GM10248 (cell line): ENCODE results near the gene KIF17.

Experiments used
- CTCF ChIA-PET: fragments of 300-600 bp; sonication (Branson Sonifier 250); formaldehyde crosslinking; extraction: SDS; loops from one replicate; lab custom pipeline; 2021; ENCODE audit warnings: antibody characterized with exemption; lab: Yijun Ruan, JAX
- POLR2A ChIA-PET: fragments of 350-650 bp; sonication (Branson Sonifier 250); formaldehyde crosslinking; extraction: SDS; loops from one replicate; lab custom pipeline; 2020; ENCODE audit warnings: antibody characterized with exemption; lab: Yijun Ruan, JAX
- DNase-seq: peaks from one replicate; pipeline ENCODE4 v3.0.0; 2012; ENCODE audit errors: extremely low spot score
- CTCF ChIP-seq: IDR thresholded peaks from 2 replicates; pipeline ENCODE4 v1.5.1; 2012; ENCODE audit warnings: mild to moderate bottlenecking, low read depth; ENCODE audit errors: extremely low read depth, missing control alignments, control extremely low read depth

Gene KIF17

GRCh38 chr1:20696397-20697333, 21.1 kb downstream of the KIF17 start:
- ChIA-PET CTCF (interaction anchor here (0.6 to 9.7 kb wide), 57 partner anchors 9 to 673 kb away, joined by 3 to 122 read pairs (median 4); partner anchors contain the start of genes DDOST, HP1BP3, KIF17 and SH2D5), POLR2A (no interaction called here)
- DNase-seq, result peak; percentile 90
- TF ChIP-seq CTCF, result peak; percentile 85

GRCh38 chr1:20695515-20695914, 22.3 kb downstream of the KIF17 start:
- ChIA-PET POLR2A (interaction anchor here (0.6 kb wide), 1 partner anchor 89 kb away, joined by 4 read pairs; no protein-coding TSS in a partner anchor), CTCF (interaction anchor here (0.7 to 4.6 kb wide), 13 partner anchors 10 to 528 kb away, joined by 3 to 38 read pairs (median 4); partner anchors contain the start of genes HP1BP3, KIF17 and SH2D5)
- no peak for TF ChIP-seq CTCF
- DNase-seq, result no peak

GRCh38 chr1:20693623-20694022, 24.2 kb downstream of the KIF17 start:
- no peak for TF ChIP-seq CTCF
- DNase-seq, result no peak
- POLR2A ChIA-PET, result no interaction called here
- CTCF ChIA-PET, result interaction anchor here (2.9 kb wide), 1 partner anchor 502 kb away, joined by 18 read pairs; no protein-coding TSS in a partner anchor

- DNase-seq, result no peak
These were observed 25.9 kb downstream of the KIF17 start for GRCh38 chr1:20691872-20692271.

GRCh38 chr1:20689645-20690056, 28.2 kb downstream of the KIF17 start:
- DNase-seq, result no peak
- TF ChIP-seq CTCF, result no peak
- ChIA-PET POLR2A (no interaction called here), CTCF (interaction anchor here (3.3 kb wide), 1 partner anchor 505 kb away, joined by 8 read pairs; no protein-coding TSS in a partner anchor)

More at GRCh38 chr1:20691872-20692271, 25.9 kb downstream of the KIF17 start:
- no peak for TF ChIP-seq CTCF
- CTCF ChIA-PET, result interaction anchor here (0.7 to 3.3 kb wide), 2 partner anchors 503 to 677 kb away, joined by 3 to 8 read pairs; no protein-coding TSS in a partner anchor
- POLR2A ChIA-PET, result no interaction called here
